Adrenal gland (tissue), 5 donors: ENCODE measurements around the gene SLC9A3.

Source experiments
- POLR2A ChIP-seq, 2 donors: fragments of 450-650 bp; IDR thresholded peaks; one replicate each; pipeline ENCODE4 v1.6.1; 2017; ENCODE audit warnings: antibody characterized with exemption in 2 of 2, mild to moderate bottlenecking in 2 of 2, moderate library complexity in 1 of 2
- TF ChIP-seq, protein P1 (sequence below), 6 experiments: fragments of 450-650 bp in 4 of 6; fragments of 200-600 bp in 2 of 6; sonication (generic) in 1 of 6; IDR thresholded peaks; 1 replicate in 5 of 6; 2 replicates in 1 of 6; pipeline versions ENCODE4 v1.5.1 to v1.8.0; 2016 to 2021; ENCODE audit warnings: antibody characterized with exemption in 6 of 6, mild to moderate bottlenecking in 2 of 6, moderate library complexity in 1 of 6
- donor health status: DM: no; HTN: no; CAD: no.

DNA sequence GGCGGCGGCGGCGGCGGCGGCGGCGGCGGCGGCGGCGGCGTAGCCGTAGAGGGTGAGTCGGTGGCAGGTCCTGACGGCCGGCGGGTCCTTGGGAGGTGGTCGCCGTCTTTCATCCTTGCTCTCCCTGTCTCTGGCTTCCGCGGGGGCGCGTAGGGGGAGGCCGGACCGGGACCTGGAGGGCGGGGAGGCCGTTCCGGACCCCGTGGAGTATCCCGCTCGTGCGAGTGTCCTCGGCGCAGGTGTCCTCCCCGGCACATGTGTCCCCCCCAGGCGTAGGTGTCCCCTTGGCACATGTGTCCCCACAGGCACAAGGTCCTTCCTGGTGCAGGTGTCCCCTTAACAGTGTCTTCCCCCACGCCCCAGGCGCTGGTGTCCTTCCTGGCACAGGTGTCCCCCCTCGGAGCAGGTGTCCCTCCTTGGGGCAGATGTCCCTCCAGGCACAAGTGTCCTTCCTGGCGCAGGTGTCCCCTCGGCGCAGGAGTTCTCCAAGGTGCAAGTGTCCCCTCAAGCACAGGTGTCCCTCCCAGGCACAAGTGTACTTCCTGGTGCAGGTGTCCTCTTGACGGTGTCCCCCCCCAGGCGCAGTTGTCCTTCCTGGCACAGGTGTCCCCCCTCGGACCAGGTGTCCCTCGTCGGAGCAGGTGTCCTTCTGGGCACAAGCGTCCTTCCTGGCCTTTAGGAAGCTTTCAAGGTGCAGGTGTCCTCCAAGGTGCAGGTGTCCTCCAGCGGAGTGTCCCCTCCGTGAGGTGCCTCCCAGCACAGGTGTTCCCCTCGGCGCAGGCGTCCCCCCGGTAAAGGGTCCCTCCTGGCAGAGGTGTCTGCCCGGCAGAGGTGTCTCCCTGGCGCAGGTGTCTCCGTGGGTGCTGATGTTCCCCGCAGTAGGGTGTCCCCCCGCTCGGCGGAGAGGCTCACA is 80.8 kb downstream of the SLC9A3 start:
- TF ChIP-seq POLR2A (IDR thresholded peaks at IDR 0.05), result no peak
- TF ChIP-seq, protein P1, sequence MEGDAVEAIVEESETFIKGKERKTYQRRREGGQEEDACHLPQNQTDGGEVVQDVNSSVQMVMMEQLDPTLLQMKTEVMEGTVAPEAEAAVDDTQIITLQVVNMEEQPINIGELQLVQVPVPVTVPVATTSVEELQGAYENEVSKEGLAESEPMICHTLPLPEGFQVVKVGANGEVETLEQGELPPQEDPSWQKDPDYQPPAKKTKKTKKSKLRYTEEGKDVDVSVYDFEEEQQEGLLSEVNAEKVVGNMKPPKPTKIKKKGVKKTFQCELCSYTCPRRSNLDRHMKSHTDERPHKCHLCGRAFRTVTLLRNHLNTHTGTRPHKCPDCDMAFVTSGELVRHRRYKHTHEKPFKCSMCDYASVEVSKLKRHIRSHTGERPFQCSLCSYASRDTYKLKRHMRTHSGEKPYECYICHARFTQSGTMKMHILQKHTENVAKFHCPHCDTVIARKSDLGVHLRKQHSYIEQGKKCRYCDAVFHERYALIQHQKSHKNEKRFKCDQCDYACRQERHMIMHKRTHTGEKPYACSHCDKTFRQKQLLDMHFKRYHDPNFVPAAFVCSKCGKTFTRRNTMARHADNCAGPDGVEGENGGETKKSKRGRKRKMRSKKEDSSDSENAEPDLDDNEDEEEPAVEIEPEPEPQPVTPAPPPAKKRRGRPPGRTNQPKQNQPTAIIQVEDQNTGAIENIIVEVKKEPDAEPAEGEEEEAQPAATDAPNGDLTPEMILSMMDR (IDR thresholded peaks at IDR 0.05), result no peak
